Activated CD8-positive, alpha-beta memory T cell treated with anti-CD3 and anti-CD28 coated beads, Interleukin-2, amount 50 U/mL, for 48 hours (primary cell): ENCODE data around the gene TCIRG1.
A peak's percentile ranks its signal among the peaks of the same experiment; 100 is the strongest.

ENCODE experiments used
- DNase-seq: peaks from one replicate; pipeline ENCODE4 v3.0.0-alpha.2; 2020

The TCIRG1 gene

DNA sequence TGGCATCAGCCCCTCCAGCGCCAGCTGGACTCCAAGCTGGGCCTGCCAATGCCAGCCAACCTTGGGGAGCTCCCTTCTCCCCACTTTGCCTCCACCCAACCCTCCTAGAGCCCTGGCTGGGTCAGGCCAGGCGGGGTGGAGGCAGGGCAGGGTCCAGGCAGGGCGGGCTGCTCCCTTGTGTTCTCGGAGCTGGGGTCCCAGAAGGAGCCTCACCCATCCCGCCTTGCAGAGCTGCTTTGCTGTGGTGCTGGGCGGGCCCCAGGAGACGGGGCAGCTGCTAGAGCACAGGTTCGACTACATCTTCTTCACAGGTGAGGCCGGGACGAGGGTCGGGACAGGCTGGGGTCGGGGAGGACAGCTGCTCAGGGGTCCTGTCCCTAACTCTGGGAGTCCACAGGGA lies 19.3 kb upstream of the TCIRG1 start:
- no peak for DNase-seq

DNA sequence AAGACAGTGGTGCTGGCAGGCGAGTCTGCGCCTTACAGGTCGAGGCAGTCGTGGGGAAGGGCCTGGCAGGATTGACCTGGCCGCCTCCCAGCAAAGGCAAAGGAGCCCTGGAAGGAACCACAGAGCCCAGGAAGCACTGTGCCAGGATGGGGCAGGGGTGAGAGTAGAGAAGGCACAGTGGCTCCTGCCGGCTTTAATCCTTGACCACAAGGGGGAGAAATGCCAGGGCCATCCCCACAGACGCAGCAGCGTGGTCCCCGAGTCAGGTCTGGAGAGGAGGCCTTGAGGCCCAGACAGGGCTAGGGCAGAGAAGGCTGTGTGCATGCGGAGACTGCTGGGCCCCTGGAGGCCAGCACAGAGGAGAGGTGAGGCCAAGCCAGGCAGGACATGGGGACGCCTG lies 18.2 kb upstream of the TCIRG1 start:
- DNase-seq = no peak

DNA sequence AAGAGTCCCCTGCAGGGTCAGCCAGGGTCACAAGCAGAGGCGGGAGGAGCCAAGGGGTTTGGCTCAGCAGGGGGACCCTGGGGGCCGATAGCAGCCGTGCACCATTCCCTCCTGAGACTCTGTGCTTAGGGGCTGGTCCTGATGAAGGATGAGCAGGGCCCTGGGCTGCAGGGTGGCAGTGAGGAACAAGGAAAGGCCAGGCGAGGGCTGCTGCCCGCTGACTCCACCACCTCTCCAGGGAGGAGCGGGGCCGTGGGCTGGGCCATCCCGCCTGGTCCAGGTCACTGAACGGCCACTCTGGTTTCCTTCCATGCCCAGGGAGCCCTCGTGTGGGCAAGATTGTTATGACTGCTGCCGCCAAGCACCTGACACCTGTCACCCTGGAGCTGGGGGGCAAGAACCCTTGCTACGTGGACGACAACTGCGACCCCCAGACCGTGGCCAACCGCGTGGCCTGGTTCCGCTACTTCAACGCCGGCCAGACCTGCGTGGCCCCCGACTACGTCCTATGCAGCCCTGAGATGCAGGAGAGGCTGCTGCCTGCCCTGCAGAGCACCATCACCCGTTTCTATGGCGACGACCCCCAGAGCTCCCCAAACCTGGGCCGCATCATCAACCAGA lies 17.5 kb upstream of the TCIRG1 start:
- DNase-seq = no peak

DNA sequence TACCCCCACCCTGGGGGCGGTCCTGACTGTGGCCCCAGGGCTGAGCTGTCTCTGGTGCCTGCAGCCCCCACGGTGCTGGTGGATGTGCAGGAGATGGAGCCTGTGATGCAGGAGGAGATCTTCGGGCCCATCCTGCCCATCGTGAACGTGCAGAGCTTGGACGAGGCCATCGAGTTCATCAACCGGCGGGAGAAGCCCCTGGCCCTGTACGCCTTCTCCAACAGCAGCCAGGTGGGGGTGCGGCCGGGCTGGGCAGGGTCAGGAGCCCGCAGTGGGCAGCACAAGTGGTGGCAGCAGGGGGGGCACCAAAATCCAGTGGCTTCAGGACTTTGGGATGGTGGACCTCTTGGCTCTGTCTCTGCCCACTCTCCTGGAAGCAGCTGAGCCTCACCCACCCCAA lies 16.3 kb upstream of the TCIRG1 start:
- DNase-seq = no peak

DNA sequence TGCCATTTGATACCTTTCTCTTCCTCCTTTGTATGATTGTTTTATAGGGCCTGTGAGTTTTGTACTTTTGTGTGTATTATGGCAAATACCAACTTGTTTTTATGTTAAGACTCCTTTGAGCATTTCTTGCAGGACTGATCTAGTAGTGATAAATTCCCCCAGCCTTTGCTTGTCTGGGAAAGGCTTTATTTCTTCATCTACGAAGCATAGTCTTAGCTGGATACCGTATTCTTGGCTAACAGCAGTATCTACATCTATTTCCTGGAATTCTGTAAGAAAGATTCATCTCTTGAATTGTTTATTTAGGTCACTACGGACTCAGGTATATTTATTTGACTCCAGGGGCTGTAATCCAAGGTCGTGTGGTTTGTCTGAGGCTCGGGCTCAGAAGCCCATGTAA lies 14.3 kb upstream of the TCIRG1 start:
- DNase-seq = no peak

DNA sequence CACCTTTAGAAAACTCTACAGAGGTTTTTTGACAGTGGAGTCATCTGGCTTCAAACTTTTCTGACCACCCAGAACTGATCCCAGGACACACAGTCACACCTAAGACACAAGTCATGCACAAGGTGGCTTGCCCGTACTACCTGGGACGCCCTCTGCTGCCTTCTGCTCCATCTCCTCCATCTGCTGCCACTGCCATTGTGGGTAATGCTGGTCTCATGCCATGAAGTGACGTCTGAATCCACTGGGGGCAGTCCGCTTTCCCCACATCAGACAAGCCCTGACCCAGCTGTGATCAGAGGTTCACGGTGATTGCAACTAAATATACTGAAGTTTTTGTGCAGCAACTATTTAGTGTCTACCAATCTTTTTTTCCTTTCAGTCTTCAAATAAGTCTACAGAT lies 13.8 kb upstream of the TCIRG1 start:
- DNase-seq = no peak

DNA sequence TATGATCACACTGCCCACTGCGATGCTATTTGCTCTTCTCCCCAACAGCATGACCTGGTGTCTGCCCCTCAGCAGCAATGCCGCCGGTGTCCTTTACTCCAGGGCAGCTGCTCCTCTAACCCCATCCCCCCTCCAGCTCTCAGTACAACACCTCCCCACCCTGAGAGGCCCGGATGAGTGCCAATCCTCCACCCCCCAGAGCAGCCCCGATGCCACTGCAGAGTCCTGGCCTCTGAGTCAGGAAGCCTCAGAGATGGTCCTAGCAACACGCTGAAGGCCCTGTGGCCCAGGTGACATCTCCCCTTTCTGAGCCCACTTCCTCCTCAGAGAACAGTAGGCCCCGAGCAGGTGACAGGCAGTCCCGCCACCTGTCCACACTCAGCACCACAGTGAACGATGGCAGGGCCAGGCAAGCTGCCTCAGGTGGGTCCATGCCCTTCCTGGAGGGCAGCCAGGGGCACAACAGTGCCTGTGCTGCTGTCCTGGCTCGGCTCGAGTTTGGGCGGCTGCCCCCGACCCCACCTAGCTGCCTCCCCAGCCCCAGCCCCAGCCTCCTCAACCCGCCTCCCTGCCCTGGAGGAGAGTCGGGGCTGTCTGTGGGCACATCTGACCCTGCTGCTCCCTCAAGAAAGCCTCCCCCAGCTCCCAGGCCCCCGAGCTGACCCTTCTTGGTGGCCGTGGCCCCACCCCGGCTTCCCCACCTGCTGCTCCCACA lies 12.3 kb upstream of the TCIRG1 start:
- DNase-seq = no peak

DNA sequence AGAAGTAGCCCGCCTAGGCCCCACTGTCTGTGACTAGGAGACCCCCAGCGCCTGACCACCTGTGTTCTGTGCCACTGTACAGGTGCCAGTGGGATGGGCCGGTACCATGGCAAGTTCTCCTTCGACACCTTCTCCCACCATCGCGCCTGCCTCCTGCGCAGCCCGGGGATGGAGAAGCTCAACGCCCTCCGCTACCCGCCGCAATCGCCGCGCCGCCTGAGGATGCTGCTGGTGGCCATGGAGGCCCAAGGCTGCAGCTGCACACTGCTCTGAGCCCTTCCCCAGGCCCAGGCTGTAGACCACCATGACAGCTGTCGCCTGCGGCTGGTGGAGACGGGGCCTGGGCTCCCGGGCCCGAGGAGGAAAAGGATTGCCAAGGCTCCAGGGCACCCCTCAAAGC lies 11.2 kb upstream of the TCIRG1 start:
- DNase-seq = no peak

DNA sequence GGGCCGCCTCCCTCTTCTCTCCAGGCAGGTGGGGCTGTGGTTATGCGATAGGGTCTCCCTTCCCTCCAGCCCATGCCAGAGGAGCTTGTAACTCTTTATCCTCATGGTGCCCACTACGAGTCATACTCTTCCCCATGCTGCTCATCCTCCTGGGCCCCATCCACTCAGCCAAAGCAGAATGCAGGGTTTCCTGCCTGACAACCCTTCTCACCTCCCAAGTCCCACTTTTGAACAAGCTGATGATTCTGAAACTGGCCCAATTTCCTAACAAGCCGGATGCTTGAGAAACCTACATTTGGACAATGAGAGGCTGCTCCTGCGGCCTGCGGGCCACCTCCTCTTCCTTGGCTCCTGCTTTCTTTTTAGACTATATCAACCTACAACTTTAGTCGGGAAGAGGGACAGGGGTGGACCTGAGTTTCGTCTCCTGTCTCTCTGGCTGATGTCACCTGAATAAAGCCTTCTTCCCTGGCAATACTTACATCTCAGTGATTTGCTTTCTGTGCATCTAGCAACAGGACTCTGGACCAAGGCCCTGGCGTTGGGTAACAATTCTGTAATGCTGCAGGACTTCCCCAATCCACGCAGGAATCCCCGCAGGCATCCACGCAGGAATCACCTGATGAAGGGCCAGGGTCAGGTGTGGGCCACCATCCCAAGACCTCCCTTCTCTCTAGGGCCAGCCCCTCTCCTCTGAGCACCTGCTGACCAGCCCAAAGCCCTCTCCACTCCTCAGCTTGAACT lies 9.9 kb upstream of the TCIRG1 start:
- no peak for DNase-seq

DNA sequence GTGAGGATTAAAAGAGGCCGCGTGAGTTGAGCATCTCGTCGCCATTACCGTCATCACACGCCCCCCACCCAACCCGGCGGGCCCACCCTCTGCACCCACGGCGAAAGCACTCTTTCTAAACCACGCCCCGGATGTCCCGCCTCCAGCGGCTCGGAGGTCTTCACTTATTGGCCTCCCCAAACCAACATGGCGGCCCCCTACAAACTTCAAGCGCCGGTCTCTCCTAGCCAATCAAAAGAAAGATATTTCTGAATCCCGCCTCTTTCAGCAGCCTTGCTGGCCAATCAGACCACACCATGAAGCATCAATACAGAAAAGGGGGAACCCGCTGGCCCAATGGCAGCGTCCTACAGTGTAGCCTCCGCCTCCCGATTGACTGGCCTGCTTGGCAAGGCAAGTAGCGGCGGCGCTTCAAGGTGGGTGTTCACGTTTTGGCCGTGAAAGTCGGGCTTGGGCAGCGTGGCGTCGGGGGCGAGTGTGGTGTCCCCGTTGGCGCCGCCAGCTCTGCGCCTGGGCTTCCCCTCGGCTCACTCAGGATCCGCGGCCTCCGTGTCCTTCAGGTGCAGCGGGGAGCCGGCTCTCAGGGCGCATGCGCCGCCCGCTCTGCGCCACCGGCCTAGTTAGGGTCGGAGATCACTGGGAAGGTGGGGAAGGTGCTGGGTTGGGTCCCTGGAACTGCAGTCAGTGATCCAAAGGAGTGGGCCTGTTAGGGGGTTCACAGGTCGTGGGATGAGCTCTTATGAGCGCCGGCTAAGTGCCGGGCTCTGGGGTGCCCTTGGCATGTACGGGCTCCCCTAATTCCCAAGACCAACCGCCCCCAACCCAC lies 8.3 kb upstream of the TCIRG1 start, which contains the start of gene NDUFS8:
Gene NDUFS8 (plus strand): TSS at position 364 of the 826 bp plus-strand sequence. CDS start 1,471 bp downstream, outside the sequence.
- DNase-seq = peak; percentile 95

DNA sequence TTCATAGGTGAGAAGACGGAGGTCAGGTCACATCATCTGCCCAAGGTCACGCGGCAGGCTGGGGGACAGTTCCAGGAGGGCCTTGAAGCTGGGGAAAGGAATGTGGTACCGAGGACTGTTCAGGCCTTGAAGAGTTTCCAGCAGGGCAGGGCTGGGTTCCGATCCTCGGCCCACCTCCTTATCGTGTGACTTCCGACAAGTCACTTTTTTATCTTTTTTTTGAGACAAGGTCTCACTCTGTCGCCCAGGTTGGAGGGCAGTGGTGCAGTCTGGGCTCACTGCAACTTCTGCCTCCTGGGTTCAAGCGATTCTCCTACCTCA lies 7.7 kb upstream of the TCIRG1 start:
- DNase-seq = no peak

DNA sequence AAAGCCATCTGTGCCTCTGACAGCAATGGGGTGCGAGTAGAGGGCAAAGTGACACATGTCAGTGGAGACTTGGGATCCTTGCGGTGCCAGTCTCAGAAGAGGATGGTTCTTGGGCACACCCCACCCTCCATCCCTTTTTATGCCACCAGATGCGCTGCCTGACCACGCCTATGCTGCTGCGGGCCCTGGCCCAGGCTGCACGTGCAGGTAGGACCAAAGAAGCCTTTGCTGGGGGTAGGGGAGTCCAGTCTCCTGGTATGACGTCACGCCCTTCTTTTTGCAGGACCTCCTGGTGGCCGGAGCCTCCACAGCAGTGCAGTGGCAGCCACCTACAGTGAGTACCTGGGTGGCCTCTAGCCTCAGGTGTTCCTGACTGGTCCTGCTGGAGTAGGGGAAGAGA lies 6.8 kb upstream of the TCIRG1 start:
- DNase-seq = no peak

DNA sequence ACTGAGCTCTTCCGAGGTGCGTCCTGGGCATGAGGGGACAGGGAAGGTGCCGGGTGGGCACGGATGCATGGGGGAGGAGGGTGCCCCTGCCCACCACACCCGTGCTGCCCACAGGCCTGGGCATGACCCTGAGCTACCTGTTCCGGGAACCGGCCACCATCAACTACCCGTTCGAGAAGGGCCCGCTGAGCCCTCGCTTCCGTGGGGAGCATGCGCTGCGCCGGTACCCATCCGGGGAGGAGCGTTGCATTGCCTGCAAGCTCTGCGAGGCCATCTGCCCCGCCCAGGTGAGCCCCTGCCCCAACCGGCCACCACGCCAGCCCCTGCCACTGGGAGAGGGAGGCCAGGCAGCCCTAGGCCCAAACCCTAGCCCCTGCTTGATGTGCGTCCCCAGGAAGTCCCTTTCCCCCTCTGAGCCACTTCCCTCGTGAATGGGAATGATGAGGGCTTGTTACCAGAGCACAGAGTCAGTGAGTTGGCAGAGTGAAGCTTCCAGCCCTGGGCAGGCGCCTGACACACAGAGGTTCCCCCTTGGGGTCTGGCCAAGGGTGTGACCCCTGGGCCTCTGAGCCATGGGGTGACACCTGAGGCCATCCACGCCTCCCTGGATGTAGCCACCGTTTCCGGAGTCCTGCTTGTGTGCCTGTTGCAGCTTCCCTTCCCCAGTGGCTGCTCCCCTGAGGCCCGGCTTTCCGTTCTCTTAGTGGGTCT lies 5.7 kb upstream of the TCIRG1 start:
- DNase-seq = no peak

DNA sequence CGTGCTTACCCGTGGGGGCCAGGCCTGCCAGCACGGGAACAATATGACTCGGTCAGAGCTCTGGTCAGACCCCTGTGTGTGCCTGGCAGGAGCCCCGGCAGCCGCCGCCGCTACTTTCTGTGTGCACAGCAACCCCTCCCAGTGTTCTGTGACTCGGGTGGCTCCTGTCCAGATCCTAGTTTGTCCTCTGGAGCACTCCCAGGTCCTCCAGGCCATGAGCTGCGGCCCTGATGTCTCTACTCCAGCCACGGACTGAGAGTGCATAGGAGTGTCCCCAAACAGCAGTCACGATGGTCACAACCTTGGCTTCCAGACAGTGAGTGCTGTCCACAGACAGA lies 5.1 kb upstream of the TCIRG1 start:
- no peak for DNase-seq

DNA sequence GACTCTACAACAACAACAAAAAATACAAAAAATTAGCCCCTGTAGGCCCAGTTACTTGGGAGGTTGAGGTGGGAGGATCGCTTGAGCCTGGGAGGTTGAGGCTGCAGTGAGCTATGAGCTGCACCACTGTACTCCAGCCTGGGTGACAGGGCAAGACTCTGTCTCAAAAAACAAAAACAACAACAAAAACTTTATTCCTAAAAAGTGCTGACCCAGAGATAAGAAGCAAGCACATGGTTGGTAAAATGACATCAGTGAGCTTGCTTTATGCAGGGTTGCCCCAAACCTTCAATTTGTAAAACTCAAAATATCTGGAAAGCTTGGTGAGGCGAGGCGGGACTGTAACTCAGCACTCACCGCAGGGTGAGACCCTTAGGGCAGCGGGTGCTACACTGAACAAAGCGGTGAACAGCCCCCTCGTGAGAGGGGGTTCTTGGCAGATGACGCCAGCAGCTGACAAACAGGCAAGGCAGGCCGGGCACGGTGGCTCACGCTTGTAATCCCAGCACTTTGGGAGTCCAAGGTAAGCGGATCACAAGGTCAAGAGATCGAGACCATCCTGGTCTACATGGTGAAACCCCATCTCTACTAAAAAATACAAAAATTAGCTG lies 3.5 kb upstream of the TCIRG1 start:
- DNase-seq = no peak

DNA sequence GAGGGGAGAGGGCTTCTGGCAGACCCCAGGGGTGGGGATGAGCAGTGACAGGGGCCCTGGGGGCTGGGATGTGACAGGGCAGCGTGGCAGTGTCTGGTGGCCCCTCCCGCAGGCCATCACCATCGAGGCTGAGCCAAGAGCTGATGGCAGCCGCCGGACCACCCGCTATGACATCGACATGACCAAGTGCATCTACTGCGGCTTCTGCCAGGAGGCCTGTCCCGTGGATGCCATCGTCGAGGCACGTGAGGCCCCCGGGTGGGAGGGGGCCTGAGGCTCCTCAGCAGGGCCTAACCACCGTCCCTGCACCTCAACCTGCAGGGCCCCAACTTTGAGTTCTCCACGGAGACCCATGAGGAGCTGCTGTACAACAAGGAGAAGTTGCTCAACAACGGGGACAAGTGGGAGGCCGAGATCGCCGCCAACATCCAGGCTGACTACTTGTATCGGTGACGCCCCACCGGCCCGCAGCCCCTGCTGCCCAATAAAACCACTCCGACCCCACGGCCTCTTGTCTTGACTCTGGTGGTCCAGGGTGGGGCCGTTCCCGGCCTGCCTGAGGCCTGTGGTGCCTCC lies 2.6 kb upstream of the TCIRG1 start:
- DNase-seq = no peak

DNA sequence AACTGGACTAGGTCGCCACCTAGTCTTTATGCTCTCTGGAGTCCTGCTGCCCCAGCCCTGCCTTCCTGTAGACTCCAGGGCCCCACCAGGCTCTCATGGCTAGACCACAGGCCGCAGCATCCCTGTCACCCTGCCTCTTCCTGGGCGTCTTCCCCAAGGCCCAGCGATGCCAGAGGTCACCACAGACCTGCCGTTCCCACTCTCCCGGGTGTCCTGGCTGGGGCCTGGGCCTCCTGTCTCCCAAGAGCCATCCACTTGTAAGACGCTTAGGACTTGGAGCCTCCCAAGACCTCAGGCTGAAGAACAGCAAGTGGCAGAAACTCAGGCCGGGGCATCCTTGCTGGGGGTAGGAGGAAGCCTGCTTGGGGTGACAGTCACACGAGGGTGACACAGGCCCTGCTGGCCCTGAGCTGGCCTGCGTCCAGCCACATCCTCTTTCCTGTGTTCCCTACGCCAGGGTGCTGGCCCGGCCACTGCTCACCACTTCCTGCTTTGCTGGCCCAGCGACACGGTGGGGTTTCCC lies 2.0 kb upstream of the TCIRG1 start:
- DNase-seq = no peak

DNA sequence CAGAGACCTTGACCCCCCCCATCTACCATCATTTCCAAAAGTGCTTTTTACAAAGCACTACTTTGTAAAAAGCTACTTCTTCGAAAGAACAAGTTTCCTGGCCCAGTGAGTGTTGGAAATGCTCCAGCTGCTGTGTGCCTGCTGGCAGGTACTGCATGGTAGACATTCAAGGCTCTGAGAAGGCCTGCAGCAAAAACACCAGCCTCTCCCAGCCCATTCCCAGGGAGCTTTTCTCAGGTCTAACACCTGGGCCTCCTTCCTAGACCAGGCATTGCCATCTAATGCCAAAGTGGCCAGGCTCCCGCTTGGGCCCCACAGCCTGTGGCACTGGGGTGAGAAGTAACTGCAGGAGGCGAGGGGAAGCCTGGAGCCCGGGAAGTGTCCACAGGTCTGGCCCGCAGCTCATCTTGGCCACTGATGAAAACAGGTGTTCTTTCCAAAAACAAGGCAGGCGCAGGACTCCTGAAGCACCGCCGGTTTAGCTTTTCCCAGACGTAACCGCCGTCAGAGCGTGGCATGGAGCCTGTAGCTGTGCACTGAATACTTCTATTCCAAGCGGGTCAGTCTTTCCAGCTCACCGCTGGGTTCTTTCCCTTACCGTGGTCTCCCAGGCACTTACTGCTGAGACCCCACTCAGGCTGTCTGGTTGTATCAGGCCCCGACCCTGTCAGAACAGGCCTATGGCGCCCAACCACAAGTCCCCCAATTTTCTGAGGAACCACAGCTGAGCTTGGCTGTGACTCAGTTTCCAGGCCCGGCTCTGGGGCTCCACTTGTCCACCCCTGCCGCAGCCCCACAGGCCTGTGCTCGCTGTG lies 1.2 kb upstream of the TCIRG1 start:
- DNase-seq = no peak

DNA sequence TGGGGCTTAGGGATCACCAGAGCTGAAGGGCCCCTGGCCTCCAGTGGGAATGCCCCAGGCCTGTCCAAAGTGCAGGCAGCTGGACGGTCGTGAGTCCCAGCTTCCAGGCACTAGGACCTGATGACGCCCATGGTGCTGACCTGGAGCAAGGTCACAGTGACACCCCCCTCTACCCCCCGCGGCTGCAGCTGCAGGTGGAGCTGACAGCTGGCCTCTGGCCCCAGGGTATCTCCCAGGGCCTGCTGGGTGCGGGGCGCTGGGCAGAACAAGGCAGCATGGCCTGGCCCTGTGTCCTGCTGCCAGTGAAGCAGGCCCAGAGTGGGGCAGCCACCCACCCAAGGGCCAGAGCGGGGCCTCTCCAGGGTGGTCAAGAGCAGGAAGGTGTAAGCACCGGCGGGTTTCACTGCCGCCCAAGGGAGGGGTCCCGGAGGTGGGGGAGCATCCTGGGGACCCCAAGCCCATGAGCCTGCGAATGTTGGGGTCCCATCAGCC lies 553 bp upstream of the TCIRG1 start:
- no peak for DNase-seq

DNA sequence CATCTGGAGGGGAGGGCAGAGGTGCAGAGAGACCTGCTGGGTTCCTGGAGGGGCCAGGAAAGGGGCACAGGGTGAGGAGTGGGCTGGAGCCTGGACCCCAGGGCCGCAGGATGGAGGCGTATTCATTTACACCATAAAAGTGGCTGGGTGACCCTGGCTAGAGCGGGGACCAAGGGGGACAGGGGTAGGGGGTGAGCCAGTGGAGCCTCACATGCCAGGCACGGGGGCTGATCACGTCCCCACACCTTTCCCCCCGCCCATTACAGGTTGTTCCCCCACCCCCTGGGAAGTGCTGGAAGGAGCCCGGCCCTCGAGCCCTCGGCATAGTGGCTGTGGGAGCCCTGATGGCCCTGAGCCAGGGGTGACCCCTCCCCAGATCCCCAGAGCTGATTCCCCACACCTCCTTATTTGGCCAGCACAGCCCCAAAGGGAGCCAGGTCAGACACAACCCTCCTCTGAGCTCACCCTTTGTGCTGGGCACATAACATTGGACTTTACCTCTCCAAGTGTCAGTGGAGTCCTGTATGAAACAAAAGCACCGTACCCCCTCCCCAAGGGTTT lies 781 bp downstream of the TCIRG1 start:
- no peak for DNase-seq
